ENCODE results near the gene HERC6. TPM values are rescaled to one million over a fixed set of nuclear protein-coding genes. Genes with fewer than 3 reads are reported as not detected.

The HERC6 gene
- total RNA-seq, 1 experiment from 2014 or later = 22.0 TPM

DNA sequence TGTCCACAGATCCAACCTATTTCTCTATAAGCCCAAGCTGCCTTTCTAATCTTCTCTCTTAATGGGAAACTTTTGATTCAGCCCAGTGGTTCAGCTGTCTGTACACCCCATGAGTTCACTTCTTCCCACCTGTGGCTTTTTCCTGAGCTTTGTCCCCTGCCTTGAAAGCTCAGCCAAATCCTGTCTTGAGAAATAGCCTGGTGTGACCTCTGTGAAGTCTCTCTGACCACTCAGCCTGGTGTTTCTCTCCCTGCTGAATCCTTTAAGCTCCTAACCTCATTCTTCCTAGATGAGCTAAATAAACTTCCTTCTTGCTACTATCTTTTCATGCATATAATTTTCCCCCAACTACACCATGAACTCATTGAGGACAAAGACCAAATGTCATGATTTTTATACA is 63.0 kb downstream of the HERC6 start:
- no peak overlapping the region for H3K4me3 Mint-ChIP-seq (ENCODE audit: low read depth, unreplicated experiment)
- intact Hi-C loops (cut with micrococcal nuclease; ENCODE audit: unreplicated experiment) = no loop called here
- H3K4me1 Mint-ChIP-seq (ENCODE audit: low read depth, unreplicated experiment) = no peaks in the 10 kb centered on the region
- CTCF ChIA-PET = no interaction called here
- no peak for TF ChIP-seq CTCF (IDR thresholded peaks at IDR 0.05; ENCODE audit: unreplicated experiment)
- H3K27ac Mint-ChIP-seq (ENCODE audit: unreplicated experiment) = no peak overlapping the region
- no peak for DNase-seq
- no peaks in the 10 kb centered on the region for H3K27me3 Mint-ChIP-seq (ENCODE audit: unreplicated experiment)
- no peaks in the 10 kb centered on the region for H3K9me3 Mint-ChIP-seq (ENCODE audit: low read depth, unreplicated experiment)
- no peaks in the 10 kb centered on the region for H3K36me3 Mint-ChIP-seq (ENCODE audit: insufficient read depth, unreplicated experiment)
- BruUV-seq (replicated peaks) = no TSS peak

DNA sequence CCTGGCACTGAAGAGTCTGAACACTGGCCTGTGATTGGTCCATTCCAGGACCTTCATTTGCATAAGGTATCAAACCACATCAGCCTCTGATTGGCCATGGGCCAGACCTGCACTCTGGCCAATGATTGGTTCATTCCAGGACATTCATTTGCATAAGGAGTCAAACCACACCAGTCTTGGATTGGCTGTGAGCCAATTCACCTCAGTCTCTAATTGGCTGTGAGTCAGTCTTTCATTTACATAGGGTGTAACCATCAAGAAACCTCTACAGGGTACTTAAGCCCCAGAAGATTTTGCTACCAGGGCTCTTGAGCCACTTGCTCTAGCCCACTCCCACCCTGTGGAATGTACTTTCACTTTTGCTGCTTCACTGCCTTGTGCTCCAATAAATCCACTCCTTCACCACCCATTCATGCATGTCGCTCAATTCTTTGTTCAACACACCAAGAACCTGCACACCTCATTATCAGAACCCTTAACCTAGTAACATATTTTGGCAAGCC is 64.1 kb downstream of the HERC6 start:
- H3K4me3 Mint-ChIP-seq (ENCODE audit: low read depth, unreplicated experiment) = no peak overlapping the region
- intact Hi-C loops (cut with micrococcal nuclease; ENCODE audit: unreplicated experiment) = no loop called here
- DNase-seq = no peak
- CTCF ChIA-PET = no interaction called here
- BruUV-seq (replicated peaks) = no TSS peak
- no peaks in the 10 kb centered on the region for H3K27me3 Mint-ChIP-seq (ENCODE audit: unreplicated experiment)
- H3K36me3 Mint-ChIP-seq (ENCODE audit: insufficient read depth, unreplicated experiment) = no peaks in the 10 kb centered on the region
- no peaks in the 10 kb centered on the region for H3K9me3 Mint-ChIP-seq (ENCODE audit: low read depth, unreplicated experiment)
- H3K4me1 Mint-ChIP-seq (ENCODE audit: low read depth, unreplicated experiment) = no peaks in the 10 kb centered on the region
- TF ChIP-seq CTCF (IDR thresholded peaks at IDR 0.05; ENCODE audit: unreplicated experiment) = no peak
- H3K27ac Mint-ChIP-seq (ENCODE audit: unreplicated experiment) = no peak overlapping the region

DNA sequence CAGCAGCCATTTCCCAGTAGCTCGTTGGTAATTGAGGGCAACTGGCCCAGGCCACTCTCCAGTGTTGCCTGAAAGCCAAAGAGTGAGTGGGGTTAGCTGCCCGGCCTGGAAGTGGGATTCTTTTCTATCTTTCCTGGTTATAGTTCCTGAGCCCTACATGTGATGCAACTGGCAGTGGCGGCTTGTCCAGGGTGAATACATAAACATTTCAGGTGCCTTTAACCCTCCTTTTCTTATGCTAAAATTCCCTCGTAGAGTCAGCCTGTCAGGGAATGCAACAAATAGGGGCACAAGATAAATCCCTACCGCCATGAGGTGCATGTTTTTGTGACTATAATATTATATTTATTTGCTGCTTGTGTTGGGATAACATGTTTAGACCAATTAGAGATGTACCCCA is 64.8 kb downstream of the HERC6 start:
- H3K27me3 Mint-ChIP-seq (ENCODE audit: unreplicated experiment) = no peaks in the 10 kb centered on the region
- H3K36me3 Mint-ChIP-seq (ENCODE audit: insufficient read depth, unreplicated experiment) = no peaks in the 10 kb centered on the region
- no peak for DNase-seq
- H3K27ac Mint-ChIP-seq (ENCODE audit: unreplicated experiment) = no peak overlapping the region
- H3K4me3 Mint-ChIP-seq (ENCODE audit: low read depth, unreplicated experiment) = no peak overlapping the region
- no peak for TF ChIP-seq CTCF (IDR thresholded peaks at IDR 0.05; ENCODE audit: unreplicated experiment)
- CTCF ChIA-PET = no interaction called here
- H3K4me1 Mint-ChIP-seq (ENCODE audit: low read depth, unreplicated experiment) = no peaks in the 10 kb centered on the region
- no TSS peak for BruUV-seq (replicated peaks)
- no peaks in the 10 kb centered on the region for H3K9me3 Mint-ChIP-seq (ENCODE audit: low read depth, unreplicated experiment)
- intact Hi-C loops (cut with micrococcal nuclease; ENCODE audit: unreplicated experiment) = no loop called here

DNA sequence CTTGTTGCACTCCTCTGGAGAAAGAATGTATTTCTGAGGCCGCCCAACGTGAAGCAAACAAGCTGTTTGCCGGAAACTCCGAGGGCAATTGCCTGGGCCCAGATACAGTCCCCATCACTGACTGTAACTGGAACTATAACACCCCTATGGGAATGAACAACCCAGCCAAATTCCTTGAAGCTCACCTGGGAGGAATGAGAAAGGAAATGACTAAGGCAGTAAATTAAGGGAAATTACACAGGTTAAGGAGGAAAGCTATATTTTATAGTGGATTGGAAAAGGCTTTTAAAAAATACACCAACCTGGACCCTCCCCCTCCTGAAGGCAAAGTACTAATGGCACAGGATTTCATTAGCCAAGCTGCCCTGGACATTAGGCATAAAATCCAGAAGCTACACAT is 66.6 kb downstream of the HERC6 start:
- no peaks in the 10 kb centered on the region for H3K9me3 Mint-ChIP-seq (ENCODE audit: low read depth, unreplicated experiment)
- H3K27me3 Mint-ChIP-seq (ENCODE audit: unreplicated experiment) = no peaks in the 10 kb centered on the region
- no peaks in the 10 kb centered on the region for H3K36me3 Mint-ChIP-seq (ENCODE audit: insufficient read depth, unreplicated experiment)
- no peaks in the 10 kb centered on the region for H3K4me1 Mint-ChIP-seq (ENCODE audit: low read depth, unreplicated experiment)
- no peak for DNase-seq
- BruUV-seq (replicated peaks) = no TSS peak
- H3K27ac Mint-ChIP-seq (ENCODE audit: unreplicated experiment) = no peak overlapping the region
- CTCF ChIA-PET = no interaction called here
- H3K4me3 Mint-ChIP-seq (ENCODE audit: low read depth, unreplicated experiment) = no peak overlapping the region
- intact Hi-C loops (cut with micrococcal nuclease; ENCODE audit: unreplicated experiment) = no loop called here
- no peak for TF ChIP-seq CTCF (IDR thresholded peaks at IDR 0.05; ENCODE audit: unreplicated experiment)

Data from Calu3 (cell line).